H1 (cell line): ENCODE results near the gene ADARB2. TPM values are rescaled to one million over a fixed set of nuclear protein-coding genes. Genes with fewer than 3 reads are reported as not detected.

Source experiments
- CTCF ChIA-PET: fragments of 300-600 bp; sonication (Branson Sonifier 250); formaldehyde crosslinking; loops from one replicate; lab custom pipeline; 2021; ENCODE audit not compliant: partially characterized antibody; lab: Charles Lee
- POLR2A ChIA-PET: fragments of 300-600 bp; sonication (Branson Sonifier 250); formaldehyde crosslinking; loops from one replicate; lab custom pipeline; 2021; ENCODE audit warnings: inconsistent platforms; ENCODE audit not compliant: partially characterized antibody; lab: Charles Lee
- DNase-seq, 2 experiments: peaks; one replicate each; pipeline versions ENCODE4 v3.0.0 to v3.0.0-alpha.2; 2010 to 2022; ENCODE audit warnings: low spot score in 2 of 2, low read depth in 1 of 2, mixed read lengths in 1 of 2
- FAIRE-seq: peaks from 2 replicates; lab custom pipeline; 2011; peaks lifted over from hg19 to GRCh38; lab: Jason Lieb, UNC
- H2AFZ ChIP-seq: 2 replicates; pipeline ENCODE4 v1.8.1; 2012; ENCODE audit warnings: low read length, inconsistent platforms
- H2AK5ac ChIP-seq: 2 replicates; pipeline ENCODE4 v1.6.1; 2013; ENCODE audit warnings: low read depth, low read length
- H2BK120ac ChIP-seq: replicated peaks from 2 replicates; pipeline ENCODE3; 2013; ENCODE audit warnings: low read depth, low read length, inconsistent platforms
- H2BK12ac ChIP-seq: 2 replicates; pipeline ENCODE4 v1.6.1; 2013; ENCODE audit warnings: low read depth, low read length
- H2BK15ac ChIP-seq: 2 replicates; pipeline ENCODE4 v1.6.1; 2013; ENCODE audit warnings: low read length
- H2BK20ac ChIP-seq: 2 replicates; pipeline ENCODE4 v1.6.1; 2013; ENCODE audit warnings: low read length
- H2BK5ac ChIP-seq: 2 replicates; pipeline ENCODE4 v1.6.1; 2013; ENCODE audit warnings: low read depth, low read length
- H3K14ac ChIP-seq: 2 replicates; pipeline ENCODE4 v1.6.1; 2013; ENCODE audit warnings: inconsistent platforms; ENCODE audit not compliant: insufficient read length
- H3K18ac ChIP-seq: 2 replicates; pipeline ENCODE4 v1.6.1; 2013; ENCODE audit warnings: low read length; ENCODE audit errors: extremely low read depth
- H3K23ac ChIP-seq: 2 replicates; pipeline ENCODE4 v1.6.1; 2013; ENCODE audit warnings: inconsistent platforms; ENCODE audit not compliant: insufficient read length
- H3K23me2 ChIP-seq: 2 replicates; pipeline ENCODE4 v1.6.1; 2013; ENCODE audit warnings: low read depth, low read length
- H3K27ac ChIP-seq: 2 replicates; pipeline ENCODE4 v1.6.1; 2011; ENCODE audit warnings: low read depth, low read length, inconsistent platforms
- H3K27me3 ChIP-seq, 4 experiments: replicated peaks in 1 of 4; 1 replicate in 1 of 4; 2 replicates in 3 of 4; pipeline versions ENCODE4 v1.6.1 to v1.8.1; 2011 to 2013; ENCODE audit warnings: low read length in 3 of 4, mild to moderate bottlenecking in 3 of 4, inconsistent platforms in 2 of 4, mixed read lengths in 2 of 4, moderate library complexity in 1 of 4; ENCODE audit not compliant: control insufficient read depth in 3 of 4, insufficient read depth in 3 of 4; ENCODE audit errors: extremely low read depth in 1 of 4
- H3K36me3 ChIP-seq, 4 experiments: 2 replicates each; pipeline versions ENCODE4 v1.6.1 to v1.8.1; 2011 to 2013; ENCODE audit warnings: mild to moderate bottlenecking in 4 of 4, low read length in 3 of 4, moderate library complexity in 2 of 4, control low read depth in 1 of 4, inconsistent platforms in 1 of 4; ENCODE audit not compliant: insufficient read depth in 4 of 4, control insufficient read depth in 2 of 4
- H3K4ac ChIP-seq: replicated peaks from 2 replicates; pipeline ENCODE3; 2013; ENCODE audit warnings: low read length, low read depth, mixed read lengths, inconsistent platforms; ENCODE audit not compliant: insufficient read length
- H3K4me1 ChIP-seq, 4 experiments: replicated peaks in 1 of 4; 1 replicate in 1 of 4; 2 replicates in 3 of 4; pipeline versions ENCODE4 v1.6.1 to v1.8.1; 2011 to 2013; ENCODE audit warnings: low read length in 3 of 4, inconsistent platforms in 2 of 4, mixed read lengths in 1 of 4; ENCODE audit not compliant: insufficient read depth in 4 of 4, control insufficient read depth in 3 of 4
- H3K4me2 ChIP-seq, 2 experiments: 2 replicates each; pipeline versions ENCODE4 v1.6.1 to v1.8.1; 2011 to 2013; ENCODE audit warnings: low read depth in 2 of 2, low read length in 2 of 2, control low read depth in 1 of 2, inconsistent platforms in 1 of 2, mild to moderate bottlenecking in 1 of 2; ENCODE audit not compliant: insufficient read depth in 1 of 2
- H3K4me3 ChIP-seq, 4 experiments: fragments of 200-600, 300-600 bp in 1 of 4; sonication (generic), shearing (Covaris generic), sonication (Bioruptor Twin) in 1 of 4; 2 replicates each; pipeline versions ENCODE4 v1.5.1 to v1.8.1; 2011 to 2016; ENCODE audit warnings: low read length in 4 of 4, low read depth in 3 of 4, control low read depth in 2 of 4, inconsistent platforms in 2 of 4, mild to moderate bottlenecking in 2 of 4, mixed read lengths in 1 of 4, moderate library complexity in 1 of 4; ENCODE audit not compliant: insufficient read depth in 2 of 4; ENCODE audit errors: extremely low read depth in 1 of 4
- H3K56ac ChIP-seq: replicated peaks from 2 replicates; pipeline ENCODE3; 2013; ENCODE audit warnings: low read depth, mild to moderate bottlenecking, mixed read lengths, low read length, inconsistent platforms; ENCODE audit not compliant: insufficient read length
- H3K79me1 ChIP-seq: 2 replicates; pipeline ENCODE4 v1.6.1; 2013; ENCODE audit warnings: low read depth, low read length, control low read depth
- H3K79me2 ChIP-seq, 2 experiments: 2 replicates each; pipeline versions ENCODE4 v1.6.1 to v1.8.1; 2012 to 2013; ENCODE audit warnings: low read length in 2 of 2, mild to moderate bottlenecking in 2 of 2, inconsistent platforms in 1 of 2; ENCODE audit not compliant: insufficient read depth in 2 of 2, control insufficient read depth in 1 of 2
- H3K9ac ChIP-seq, 4 experiments: replicated peaks in 1 of 4; 1 replicate in 1 of 4; 2 replicates in 3 of 4; pipeline versions ENCODE4 v1.6.1 to v1.8.1; 2011 to 2013; ENCODE audit warnings: low read depth in 3 of 4, low read length in 3 of 4, control low read depth in 2 of 4, mild to moderate bottlenecking in 2 of 4, moderate library complexity in 2 of 4, inconsistent platforms in 1 of 4; ENCODE audit errors: extremely low read depth in 1 of 4
- H3K9me3 ChIP-seq, 2 experiments: 2 replicates each; pipeline versions ENCODE4 v1.6.1 to v1.8.1; 2012 to 2013; ENCODE audit warnings: mild to moderate bottlenecking in 2 of 2, moderate library complexity in 2 of 2, control low read depth in 1 of 2, inconsistent platforms in 1 of 2, low read depth in 1 of 2, low read length in 1 of 2, mixed read lengths in 1 of 2; ENCODE audit not compliant: insufficient read depth in 2 of 2
- H4K20me1 ChIP-seq, 2 experiments: replicated peaks in 1 of 2; 2 replicates each; pipeline versions ENCODE3 to v1.8.1; 2011 to 2013; ENCODE audit warnings: inconsistent platforms in 2 of 2, low read length in 2 of 2, mild to moderate bottlenecking in 1 of 2; ENCODE audit not compliant: insufficient read depth in 2 of 2, control insufficient read depth in 1 of 2
- H4K5ac ChIP-seq: 2 replicates; pipeline ENCODE4 v1.6.1; 2013; ENCODE audit warnings: low read length, low read depth, mixed read lengths, inconsistent platforms; ENCODE audit not compliant: insufficient read length
- H4K8ac ChIP-seq: 2 replicates; pipeline ENCODE4 v1.8.0; 2013; ENCODE audit warnings: mild to moderate bottlenecking, moderate library complexity, low read length, inconsistent platforms; ENCODE audit not compliant: insufficient read depth; ENCODE audit errors: extremely low read depth
- H4K91ac ChIP-seq: replicated peaks from 2 replicates; pipeline ENCODE3; 2013; ENCODE audit warnings: low read length, mixed read lengths, inconsistent platforms; ENCODE audit not compliant: insufficient read length
- CHD2 ChIP-seq: IDR thresholded peaks from 2 replicates; pipeline ENCODE4 v1.6.1; 2012; ENCODE audit warnings: low read length, improper control_type of control experiment
- FOSL1 ChIP-seq: IDR thresholded peaks from 2 replicates; pipeline ENCODE4 v1.6.1; 2011; ENCODE audit warnings: mild to moderate bottlenecking, low read depth, low read length, moderate library complexity; ENCODE audit not compliant: insufficient read depth
- KDM5A ChIP-seq: fragments of 200-600 bp; IDR thresholded peaks from 2 replicates; pipeline ENCODE4 v1.7.1; 2012; ENCODE audit warnings: mild to moderate bottlenecking, low read length, inconsistent platforms, mixed read lengths
- RBBP5 ChIP-seq: IDR thresholded peaks from 2 replicates; pipeline ENCODE4 v1.7.1; 2012; ENCODE audit warnings: low read depth, mild to moderate bottlenecking, inconsistent platforms, low read length, moderate library complexity, borderline replicate concordance
- RFX5 ChIP-seq: IDR thresholded peaks from 2 replicates; pipeline ENCODE4 v1.6.1; 2011; ENCODE audit warnings: low read depth, low read length, improper control_type of control experiment, borderline replicate concordance
- SRF ChIP-seq: IDR thresholded peaks from 2 replicates; pipeline ENCODE4 v1.6.1; 2011; ENCODE audit warnings: mild to moderate bottlenecking, low read depth, low read length, moderate library complexity
- SUZ12 ChIP-seq: fragments of 200-600 bp; sonication (generic); IDR thresholded peaks from 2 replicates; pipeline ENCODE4 v1.6.1; 2012; ENCODE audit warnings: mild to moderate bottlenecking, inconsistent platforms, low read length, moderate library complexity, mixed read lengths
- TBP ChIP-seq: IDR thresholded peaks from 2 replicates; pipeline ENCODE4 v1.6.1; 2011; ENCODE audit warnings: low read depth, low read length, improper control_type of control experiment
- ZNF274 ChIP-seq: IDR thresholded peaks from 2 replicates; pipeline ENCODE4 v1.7.0; 2012; ENCODE audit warnings: low read length, borderline replicate concordance; ENCODE audit errors: extremely low read depth
- polyA plus RNA-seq, 7 experiments: library from polyadenylated mRNA; depleted of rRNA in 3 of 7; stranded (reverse) in 5 of 7; unstranded in 2 of 7; fragments of >200 nt in 5 of 7; fragments of 200-250 nt in 2 of 7; gene quantifications; 1 replicate in 5 of 7; 2 replicates in 1 of 7; 4 replicates in 1 of 7; pipeline versions ENCODE4 v1.2.1 to v1.2.3, GENCODE V29; 2011 to 2013; ENCODE audit warnings: missing spikeins in 2 of 7, mixed read lengths in 2 of 7
- total RNA-seq: library from RNA; stranded (reverse); fragmentation: NEBNext Ultra II Directional; extraction: Animal tissue kit (Norgen Biotek cat#: 25700); gene quantifications from 2 replicates; pipeline ENCODE4 v1.2.1, GENCODE V29; 2021
- TF ChIP-seq, protein P1 (sequence below): IDR thresholded peaks from 2 replicates; pipeline ENCODE4 v1.6.1; 2012; ENCODE audit warnings: inconsistent platforms

ADARB2 gene
- total and polyA plus RNA-seq, 2 of the 8 experiments (the other 6 are each of a cell fraction or from before 2014, with no cell fraction given) = 2.2 to 2.8 TPM

DNA sequence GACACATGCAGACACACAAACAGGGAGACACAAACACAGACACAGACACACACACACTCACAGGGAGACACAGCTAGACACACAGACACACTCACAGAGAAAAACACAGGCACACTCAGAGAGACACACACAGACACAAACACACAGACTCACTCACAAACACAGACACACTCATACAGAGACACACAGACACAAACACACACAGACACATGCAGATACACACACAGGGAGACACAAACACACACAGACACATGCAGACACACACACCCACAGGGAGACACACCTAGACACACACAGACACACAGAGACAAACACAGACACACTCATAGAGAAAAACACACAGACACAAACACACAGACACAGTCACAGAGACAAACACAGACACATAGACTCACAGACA, 67.9 kb downstream of the ADARB2 start:
- no peak overlapping the region for H3K18ac ChIP-seq
- no peaks in the 10 kb centered on the region for H3K36me3 ChIP-seq
- no peak for DNase-seq
- H2BK12ac ChIP-seq = peak overlapping the region; percentile 12; the same call in 1 of the 2 replicates
- H3K79me1 ChIP-seq = no peaks in the 10 kb centered on the region; the same call in 1 of the 2 replicates
- peaks cover 0 to 9% of the 10 kb centered on the region in 2 experiments for H4K20me1 ChIP-seq
- H4K5ac ChIP-seq = no peak overlapping the region
- 0 out of 2 replicates have a peak overlapping the region, but pooled peaks have one; percentile 1 for H2BK15ac ChIP-seq
- no peaks in the 10 kb centered on the region for H3K79me2 ChIP-seq
- ChIA-PET POLR2A (no interaction called here), CTCF (interaction anchor here (0.7 kb wide), 1 partner anchor 310 kb away, joined by 3 read pairs; no protein-coding TSS in a partner anchor)
- H4K91ac ChIP-seq = peak overlapping the region; percentile 82
- H3K4me2 ChIP-seq = no peak overlapping the region
- no peaks in the 10 kb centered on the region for H3K27me3 ChIP-seq
- H2BK20ac ChIP-seq = no peak overlapping the region
- H3K4ac ChIP-seq = no peak overlapping the region
- no peak overlapping the region for H2BK5ac ChIP-seq
- no peak for FAIRE-seq
- H3K14ac ChIP-seq = no peak overlapping the region
- no peak overlapping the region for H4K8ac ChIP-seq
- H3K9me3 ChIP-seq = no peaks in the 10 kb centered on the region
- H3K4me1 ChIP-seq = peaks cover 0 to 3% (median 0%) of the 10 kb centered on the region in 4 experiments; a peak in 2 of 7 replicates
- H3K23ac ChIP-seq = no peak overlapping the region
- no peak overlapping the region for H3K9ac ChIP-seq
- TF ChIP-seq RFX5 (no peak), CHD2 (no peak), SUZ12 (no peak), KDM5A (no peak), FOSL1 (no peak), ZNF274 (no peak), TBP (no peak), RBBP5 (no peak), SRF (no peak)
- TF ChIP-seq, protein P1, sequence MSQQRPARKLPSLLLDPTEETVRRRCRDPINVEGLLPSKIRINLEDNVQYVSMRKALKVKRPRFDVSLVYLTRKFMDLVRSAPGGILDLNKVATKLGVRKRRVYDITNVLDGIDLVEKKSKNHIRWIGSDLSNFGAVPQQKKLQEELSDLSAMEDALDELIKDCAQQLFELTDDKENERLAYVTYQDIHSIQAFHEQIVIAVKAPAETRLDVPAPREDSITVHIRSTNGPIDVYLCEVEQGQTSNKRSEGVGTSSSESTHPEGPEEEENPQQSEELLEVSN = no peak
- H2BK120ac ChIP-seq = no peak overlapping the region
- no peak overlapping the region for H3K56ac ChIP-seq
- no peak overlapping the region for H3K4me3 ChIP-seq
- no peak overlapping the region for H2AFZ ChIP-seq
- no peak overlapping the region for H3K27ac ChIP-seq
- H2AK5ac ChIP-seq = peak overlapping the region; percentile 97
- peaks cover 6% of the 10 kb centered on the region; the same call in 1 of the 2 replicates for H3K23me2 ChIP-seq
